Measurements from ENCODE around the gene CDX2. TPM values are rescaled to one million over a fixed set of nuclear protein-coding genes. Genes with fewer than 3 reads are reported as not detected.

CDX2 gene
- total RNA-seq, 1 donor from 2014 or later: not detected

GRCh38 chr13:27921961-27922882, 46.9 kb downstream of the CDX2 start:
- Mint-ChIP-seq H3K4me3 (ENCODE audit: unreplicated experiment) (peak overlapping the region; percentile 12), H3K27ac (ENCODE audit: unreplicated experiment) (no peak overlapping the region)

GRCh38 chr13:27921421-27921960, 47.6 kb downstream of the CDX2 start:
- no peak for DNase-seq (ENCODE audit: low spot score)
- no peak for TF ChIP-seq CTCF (IDR thresholded peaks at IDR 0.05)
- Mint-ChIP-seq H3K36me3 (ENCODE audit: low read depth) (peaks cover 5% of the 10 kb centered on the region), H3K27ac (ENCODE audit: unreplicated experiment) (no peak overlapping the region), H3K27me3 (ENCODE audit: low read depth) (peaks cover 75% of the 10 kb centered on the region), H3K9me3 (ENCODE audit: low read depth) (peaks cover 3% of the 10 kb centered on the region), H3K4me3 (ENCODE audit: unreplicated experiment) (peak overlapping the region; percentile 69), H3K4me1 (ENCODE audit: low read depth) (peaks cover 13% of the 10 kb centered on the region)

More at GRCh38 chr13:27921961-27922882, 46.9 kb downstream of the CDX2 start:
- TF ChIP-seq CTCF (IDR thresholded peaks at IDR 0.05): no peak
- Mint-ChIP-seq H3K36me3 (ENCODE audit: low read depth) (peaks cover 5% of the 10 kb centered on the region), H3K27me3 (ENCODE audit: low read depth) (peaks cover 75% of the 10 kb centered on the region), H3K4me1 (ENCODE audit: low read depth) (peaks cover 10% of the 10 kb centered on the region), H3K9me3 (ENCODE audit: low read depth) (peaks cover 3% of the 10 kb centered on the region)
- no peak for DNase-seq (ENCODE audit: low spot score)

GRCh38 chr13:27920677-27921420, 48.3 kb downstream of the CDX2 start:
- H3K4me1 Mint-ChIP-seq (ENCODE audit: low read depth): peaks cover 13% of the 10 kb centered on the region
- peak overlapping the region; percentile 69 for H3K4me3 Mint-ChIP-seq (ENCODE audit: unreplicated experiment)
- DNase-seq (ENCODE audit: low spot score): no peak
- no peak overlapping the region for H3K27ac Mint-ChIP-seq (ENCODE audit: unreplicated experiment)
- peak; percentile 15 for TF ChIP-seq CTCF (IDR thresholded peaks at IDR 0.05)
- H3K9me3 Mint-ChIP-seq (ENCODE audit: low read depth): peaks cover 3% of the 10 kb centered on the region
- H3K27me3 Mint-ChIP-seq (ENCODE audit: low read depth): peaks cover 72% of the 10 kb centered on the region
- H3K36me3 Mint-ChIP-seq (ENCODE audit: low read depth): peaks cover 4% of the 10 kb centered on the region

- no peak for DNase-seq (ENCODE audit: low spot score)
- H3K27ac Mint-ChIP-seq (ENCODE audit: unreplicated experiment): no peak within 1 kb of the TSS
Observed at GRCh38 chr13:27919934-27920676, 49.0 kb downstream of the CDX2 start, which contains the start of gene PDX1. TSS of gene PDX1 (plus strand) at chr13:27920000. CDS start at chr13:27920139, 139 bp downstream.

More at GRCh38 chr13:27919934-27920676, 49.0 kb downstream of the CDX2 start, which contains the start of gene PDX1:
- Mint-ChIP-seq H3K27me3 (ENCODE audit: low read depth) (peaks cover 73% of the 10 kb centered on the region), H3K9me3 (ENCODE audit: low read depth) (no peaks in the 10 kb centered on the region), H3K36me3 (ENCODE audit: low read depth) (peaks cover 4% of the 10 kb centered on the region), H3K4me1 (ENCODE audit: low read depth) (peaks cover 13% of the 10 kb centered on the region), H3K4me3 (ENCODE audit: unreplicated experiment) (peak within 1 kb of the TSS; percentile 69)
- no peak for TF ChIP-seq CTCF (IDR thresholded peaks at IDR 0.05)

Data from chondrocyte (in vitro differentiated cells).